D721Med (cell line): ENCODE results near the gene ZNF879.

Experiments
- DNase-seq: peaks from one replicate; pipeline ENCODE4 v3.0.0; 2011; ENCODE audit warnings: low spot score; ENCODE audit not compliant: insufficient read length
- FAIRE-seq: peaks from 2 replicates; lab custom pipeline; 2011; peaks lifted over from hg19 to GRCh38; lab: Jason Lieb, UNC
- CTCF ChIP-seq: IDR thresholded peaks from 2 replicates; pipeline ENCODE4 v1.5.1; 2012; ENCODE audit warnings: mild to moderate bottlenecking, control low read depth; ENCODE audit not compliant: insufficient read depth; ENCODE audit errors: missing control alignments

ZNF879 gene

GRCh38 chr5:179008667-179009066 lies 14.9 kb upstream of the ZNF879 start:
- DNase-seq, result no peak
- TF ChIP-seq CTCF, result peak; percentile 41
- FAIRE-seq, result no peak

- no peak for TF ChIP-seq CTCF
- no peak for DNase-seq
- no peak for FAIRE-seq
Observed at GRCh38 chr5:179033004-179033580, 9.5 kb downstream of the ZNF879 start.

- FAIRE-seq (no peak), DNase-seq (no peak)
- TF ChIP-seq CTCF, result no peak
Observed at GRCh38 chr5:179044765-179045164, 21.2 kb downstream of the ZNF879 start.

GRCh38 chr5:179051784-179052183 lies 28.2 kb downstream of the ZNF879 start:
- no peak for FAIRE-seq
- no peak for DNase-seq
- TF ChIP-seq CTCF, result no peak

GRCh38 chr5:179054036-179054785 lies 30.6 kb downstream of the ZNF879 start:
- no peak for DNase-seq
- no peak for FAIRE-seq
- no peak for TF ChIP-seq CTCF

- FAIRE-seq (no peak), DNase-seq (no peak)
- TF ChIP-seq CTCF, result no peak
Observed at GRCh38 chr5:179054876-179055275, 31.3 kb downstream of the ZNF879 start.

- no peak for TF ChIP-seq CTCF
- DNase-seq, result no peak
- FAIRE-seq, result no peak
Observed at GRCh38 chr5:179055436-179055835, 31.8 kb downstream of the ZNF879 start.
